HAP-1 (cell line): ENCODE results near the gene ARHGEF25.
"Not testable (repeated sequence)": the region's sequence is repeated elsewhere in the genome, so short reads cannot be mapped to it uniquely, and the experiment has no call there.

Source experiments
- DNase-seq, 2 experiments: peaks; one replicate each; pipeline ENCODE4 v3.0.0-alpha.2; 2016 to 2020; ENCODE audit warnings: low spot score in 2 of 2
- H3K27me3 ChIP-seq: fragments of 250-450 bp; sonication (Bioruptor Pico); 2 replicates; pipeline ENCODE4 v1.5.1; 2020; ENCODE audit warnings: low read depth, mild to moderate bottlenecking, moderate library complexity
- H3K36me3 ChIP-seq: fragments of 250-450 bp; sonication (Bioruptor Pico); replicated peaks from 2 replicates; pipeline ENCODE4 v1.5.1; 2020; ENCODE audit warnings: mild to moderate bottlenecking
- H3K4me1 ChIP-seq: fragments of 250-450 bp; sonication (Bioruptor Pico); 2 replicates; pipeline ENCODE4 v1.5.1; 2020; ENCODE audit warnings: mild to moderate bottlenecking
- H3K4me3 ChIP-seq: fragments of 250-450 bp; sonication (Bioruptor Pico); 2 replicates; pipeline ENCODE4 v1.5.1; 2020; ENCODE audit warnings: mild to moderate bottlenecking, moderate library complexity
- H3K9me3 ChIP-seq: fragments of 250-450 bp; sonication (Bioruptor Pico); 2 replicates; pipeline ENCODE4 v1.5.1; 2020; ENCODE audit warnings: mild to moderate bottlenecking, moderate library complexity
- in situ Hi-C: fragments of 300-500 bp; cut with MboI; formaldehyde crosslinking; loops from 3 replicates; pipeline ENCODE4 v1.14.3; 2020; ENCODE audit warnings: low sequenced_read_pairs, inconsistent platforms, mixed read lengths

Gene ARHGEF25

DNA sequence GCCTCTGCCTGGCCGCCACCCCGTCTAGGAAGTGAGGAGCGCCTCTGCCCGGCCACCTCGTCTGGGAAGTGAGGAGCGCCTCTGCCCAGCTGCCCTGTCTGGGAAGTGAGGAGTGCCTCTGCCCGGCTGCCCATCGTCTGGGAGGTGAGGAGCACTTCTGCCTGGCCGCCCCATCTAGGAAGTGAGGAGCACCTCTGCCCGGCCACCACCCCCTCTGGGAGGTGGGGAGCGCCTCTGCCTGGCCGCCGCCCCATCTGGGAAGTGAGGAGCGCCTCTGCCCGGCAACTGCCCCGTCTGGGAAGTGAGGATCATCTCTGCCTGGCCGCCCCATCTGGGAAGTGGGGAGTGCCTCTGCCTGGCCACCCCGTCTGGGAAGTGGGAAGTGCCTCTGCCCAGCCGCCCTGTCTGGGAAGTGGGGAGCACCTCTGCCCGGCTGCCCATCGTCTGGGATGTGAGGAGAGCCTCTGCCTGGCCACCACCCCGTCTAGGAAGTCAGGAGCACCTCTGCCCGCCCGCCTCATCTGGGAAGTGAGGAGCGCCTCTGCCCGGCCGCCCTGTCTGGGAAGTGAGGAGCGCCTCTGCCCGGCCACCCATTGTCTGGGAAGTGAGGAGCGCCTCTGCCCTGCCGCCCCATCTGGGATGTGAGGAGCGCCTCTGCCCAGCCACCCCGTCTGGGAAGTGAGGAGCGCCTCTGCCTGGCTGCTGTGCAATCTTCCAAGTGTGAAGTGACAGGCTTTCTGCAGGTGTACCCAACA, 54.0 kb downstream of the ARHGEF25 start:
- H3K36me3 ChIP-seq, H3K4me1 ChIP-seq, in situ Hi-C loops, H3K4me3 ChIP-seq, H3K27me3 ChIP-seq, DNase-seq: not testable (repeated sequence)
- peaks cover 14% of the 10 kb centered on the region for H3K9me3 ChIP-seq
